Stimulated activated naive CD8-positive, alpha-beta T cell treated with anti-CD3 and anti-CD28 coated beads, Interleukin-15, Interleukin-2, amounts not matched to agents 100 ng/mL and 50 ng/mL, for 24 hours (primary cell): ENCODE results near the gene RGS19.

Experiments used
- H3K27ac Mint-ChIP-seq: one replicate; pipeline ENCODE4 v1.8.0; 2021; ENCODE audit warnings: mild to moderate bottlenecking, mixed read lengths
- H3K27me3 Mint-ChIP-seq: one replicate; pipeline ENCODE4 v1.8.0; 2021; ENCODE audit warnings: mixed read lengths
- H3K36me3 Mint-ChIP-seq: one replicate; pipeline ENCODE4 v1.8.0; 2021; ENCODE audit warnings: low read depth, mixed read lengths
- H3K4me1 Mint-ChIP-seq: one replicate; pipeline ENCODE4 v1.8.0; 2021; ENCODE audit warnings: low read depth, mixed read lengths
- H3K4me3 Mint-ChIP-seq: one replicate; pipeline ENCODE4 v1.8.0; 2021; ENCODE audit warnings: mild to moderate bottlenecking, mixed read lengths
- H3K9me3 Mint-ChIP-seq: one replicate; pipeline ENCODE4 v1.8.0; 2021; ENCODE audit warnings: mixed read lengths

Gene RGS19

GRCh38 chr20:64111841-64112641, 32.7 kb upstream of the RGS19 start:
- Mint-ChIP-seq H3K27ac (no peak overlapping the region), H3K4me1 (peaks cover 9% of the 10 kb centered on the region), H3K36me3 (no peaks in the 10 kb centered on the region), H3K27me3 (no peaks in the 10 kb centered on the region), H3K9me3 (no peaks in the 10 kb centered on the region), H3K4me3 (no peak overlapping the region)

- no peak overlapping the region for H3K4me3 Mint-ChIP-seq
- no peak overlapping the region for H3K27ac Mint-ChIP-seq
- H3K4me1 Mint-ChIP-seq, result peaks cover 13% of the 10 kb centered on the region
- no peaks in the 10 kb centered on the region for H3K9me3 Mint-ChIP-seq
- H3K36me3 Mint-ChIP-seq, result no peaks in the 10 kb centered on the region
- H3K27me3 Mint-ChIP-seq, result no peaks in the 10 kb centered on the region
These were observed 31.2 kb upstream of the RGS19 start for GRCh38 chr20:64110411-64111068.

DNA sequence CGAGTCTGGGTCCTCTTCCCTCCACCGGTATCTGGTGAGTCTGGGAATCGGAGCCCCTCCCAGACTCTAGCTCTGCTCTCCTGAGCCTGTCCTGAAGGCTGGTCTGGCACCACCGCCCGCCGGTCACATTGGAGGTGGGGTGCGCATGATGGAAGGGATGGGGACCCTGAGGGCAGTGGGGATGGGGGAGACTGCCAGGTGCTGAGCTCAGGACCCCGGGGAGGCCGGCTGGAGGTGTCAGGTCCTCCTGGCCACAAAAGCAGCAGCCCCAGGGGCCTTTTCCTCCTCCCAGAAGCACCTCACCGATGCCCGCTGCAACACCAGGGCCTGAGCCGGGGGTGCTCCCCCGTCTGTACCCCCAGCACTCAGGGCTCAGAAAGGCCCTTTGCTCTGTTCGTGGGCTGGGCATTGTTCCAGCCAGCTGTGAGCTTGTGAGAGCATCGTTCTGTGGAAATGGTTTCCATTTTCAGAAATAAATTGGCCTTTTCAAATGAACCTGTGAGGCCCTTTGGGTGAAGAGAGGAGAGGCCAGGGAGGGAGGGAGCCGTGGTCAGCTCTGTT, 30.6 kb upstream of the RGS19 start:
- Mint-ChIP-seq H3K27ac (no peak overlapping the region), H3K27me3 (no peaks in the 10 kb centered on the region), H3K4me1 (peaks cover 13% of the 10 kb centered on the region), H3K36me3 (no peaks in the 10 kb centered on the region), H3K9me3 (no peaks in the 10 kb centered on the region), H3K4me3 (no peak overlapping the region)

DNA sequence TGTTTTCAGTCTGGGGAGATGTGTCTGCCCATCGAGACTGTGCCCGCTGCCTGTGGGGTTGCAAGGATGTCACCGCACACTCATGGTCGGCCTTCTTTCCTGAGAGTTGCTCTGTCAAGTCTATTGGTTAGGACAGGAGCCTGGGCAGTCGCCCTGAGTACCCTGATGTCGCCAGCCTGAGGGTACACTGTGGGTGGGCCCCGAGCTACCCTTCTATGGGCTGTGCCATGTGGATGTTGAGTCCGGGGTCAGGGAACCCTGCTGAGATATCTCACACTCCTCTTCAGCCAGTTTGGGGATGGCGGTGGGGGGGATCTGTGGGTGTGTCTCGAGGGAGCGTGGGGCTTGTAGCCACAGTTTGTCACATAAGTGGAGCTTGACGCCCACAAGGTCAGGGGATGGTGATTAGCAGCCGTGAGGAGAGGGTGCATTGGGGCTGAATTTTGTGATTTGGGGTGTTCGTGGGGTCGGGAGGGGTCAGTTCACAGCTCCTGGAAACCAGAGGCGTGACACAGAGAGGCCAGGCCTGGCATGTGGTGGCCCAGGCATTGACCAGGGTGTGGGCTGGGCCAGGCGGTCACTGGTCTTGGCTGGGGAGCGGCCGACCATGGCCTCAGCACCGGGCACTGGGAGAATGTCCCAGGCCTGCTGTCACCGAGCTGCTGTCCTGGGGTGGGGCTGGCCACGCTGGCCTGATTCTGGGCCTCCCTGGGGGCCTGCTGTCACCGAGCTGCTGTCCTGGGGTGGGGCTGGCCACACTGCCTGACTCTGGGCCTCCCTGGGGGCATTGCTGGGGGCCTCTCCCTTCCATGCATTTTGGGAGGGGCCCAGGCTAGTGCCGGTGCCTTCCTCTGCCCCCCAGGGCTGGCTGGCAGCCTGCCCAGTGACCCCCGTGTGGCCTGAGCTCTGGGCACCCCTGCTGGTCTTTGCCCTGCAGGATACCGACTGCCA, 29.7 kb upstream of the RGS19 start:
- Mint-ChIP-seq H3K9me3 (no peaks in the 10 kb centered on the region), H3K4me1 (peaks cover 13% of the 10 kb centered on the region), H3K4me3 (no peak overlapping the region), H3K36me3 (no peaks in the 10 kb centered on the region), H3K27me3 (no peaks in the 10 kb centered on the region), H3K27ac (no peak overlapping the region)

DNA sequence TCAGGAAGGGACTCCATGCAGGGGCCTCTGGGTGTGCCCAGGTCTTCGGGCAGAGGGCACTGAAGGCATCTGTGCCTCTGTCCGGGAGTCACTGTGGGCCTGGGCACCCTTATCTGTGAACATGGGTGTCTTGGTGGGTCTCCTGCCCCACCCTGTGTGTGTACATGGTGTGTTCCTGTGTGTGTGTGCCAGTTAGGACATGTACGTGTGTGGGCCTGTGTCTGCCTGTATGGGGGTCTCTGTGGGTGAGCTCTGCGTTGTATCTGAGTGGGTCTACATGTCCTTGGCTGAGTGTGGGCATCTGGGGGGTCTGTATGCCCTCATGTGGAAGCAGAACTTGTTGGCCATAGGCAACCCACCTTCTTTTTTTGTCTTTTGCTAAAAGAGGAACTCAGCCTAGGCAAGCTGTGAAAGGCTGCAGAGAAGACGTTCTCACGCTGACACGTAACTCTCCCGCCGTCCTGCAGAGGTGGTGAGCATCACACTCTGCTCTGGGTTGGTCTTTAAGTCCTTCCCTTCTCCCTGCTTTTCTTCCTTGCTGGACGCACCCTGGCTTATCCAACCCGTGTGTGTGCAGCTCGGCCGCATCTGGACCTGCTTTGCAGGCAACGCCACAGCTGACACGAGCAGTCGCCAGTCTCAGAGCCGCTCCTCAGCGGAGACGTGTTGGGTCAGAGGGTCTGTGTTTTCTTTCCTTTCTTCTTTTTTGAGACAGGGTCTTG, 28.6 kb upstream of the RGS19 start:
- peaks cover 9% of the 10 kb centered on the region for H3K27me3 Mint-ChIP-seq
- no peaks in the 10 kb centered on the region for H3K36me3 Mint-ChIP-seq
- no peaks in the 10 kb centered on the region for H3K9me3 Mint-ChIP-seq
- H3K4me3 Mint-ChIP-seq, result no peak overlapping the region
- peaks cover 13% of the 10 kb centered on the region for H3K4me1 Mint-ChIP-seq
- no peak overlapping the region for H3K27ac Mint-ChIP-seq

GRCh38 chr20:64106981-64107735, 27.8 kb upstream of the RGS19 start, which contains the start of gene NPBWR2:
Gene NPBWR2 (minus strand): TSS chr20:64107565. CDS start chr20:64106831, 734 bp downstream.
- Mint-ChIP-seq H3K9me3 (no peaks in the 10 kb centered on the region), H3K4me3 (no peak within 1 kb of the TSS), H3K27ac (no peak within 1 kb of the TSS), H3K36me3 (no peaks in the 10 kb centered on the region), H3K4me1 (peaks cover 13% of the 10 kb centered on the region), H3K27me3 (peaks cover 13% of the 10 kb centered on the region)

DNA sequence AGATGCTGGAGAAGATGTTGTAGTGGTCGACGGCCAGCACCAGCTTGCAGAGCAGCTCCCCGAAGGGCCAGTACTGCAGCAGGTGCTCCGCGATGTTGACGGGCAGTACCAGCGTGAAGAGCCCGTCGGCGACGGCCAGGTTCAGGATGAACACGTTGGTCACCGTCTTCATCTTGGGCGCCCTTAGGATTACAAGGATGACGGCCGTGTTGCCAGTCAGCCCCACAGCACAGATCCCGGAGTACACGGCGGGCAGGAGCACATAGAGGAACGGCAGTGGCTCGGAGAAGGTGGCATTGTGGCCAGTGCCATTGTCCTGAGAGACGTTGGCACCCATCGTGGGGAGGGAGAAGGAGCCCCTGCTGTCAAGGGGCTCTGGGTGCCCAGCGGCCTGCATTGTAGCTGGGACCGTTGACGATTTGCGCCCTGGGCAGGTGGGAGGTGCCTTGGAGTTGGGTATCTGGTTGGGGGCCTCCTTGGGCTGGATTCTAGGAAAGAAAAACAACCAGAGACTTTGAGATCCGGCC, 27.2 kb upstream of the RGS19 start:
- no peak overlapping the region for H3K4me3 Mint-ChIP-seq
- H3K9me3 Mint-ChIP-seq, result no peaks in the 10 kb centered on the region

DNA sequence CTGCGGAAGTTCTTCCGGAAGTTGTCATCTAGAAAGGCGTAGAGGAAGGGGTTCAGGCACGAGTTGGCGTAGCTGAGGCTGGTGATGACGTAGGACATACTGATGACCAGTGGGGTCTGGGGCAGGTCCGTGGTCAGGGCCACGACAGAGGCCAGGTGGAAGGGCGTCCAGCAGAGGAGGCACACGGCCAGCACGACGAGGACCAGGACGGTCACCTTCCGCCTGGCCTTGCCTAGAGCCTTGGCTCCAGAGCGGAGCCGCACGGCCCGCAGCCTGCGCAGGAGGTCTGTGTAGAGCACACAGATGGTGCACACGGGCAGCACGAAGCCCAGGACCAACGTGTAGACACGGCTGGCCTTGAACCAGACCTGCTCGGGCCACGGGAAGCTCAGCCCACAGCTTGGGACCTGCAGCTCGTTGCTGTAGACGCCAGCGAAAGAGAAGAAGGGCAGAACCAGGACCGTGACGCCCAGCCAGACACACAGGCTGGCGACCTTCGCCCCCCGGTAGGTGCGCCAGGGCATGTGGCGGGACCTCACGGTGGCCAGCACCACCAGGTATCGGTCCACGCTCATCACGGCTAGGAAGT, 26.6 kb upstream of the RGS19 start:
- Mint-ChIP-seq H3K27me3 (peaks cover 19% of the 10 kb centered on the region), H3K4me1 (peaks cover 19% of the 10 kb centered on the region)

More for the DNA sequence above, 27.2 kb upstream of the RGS19 start:
- H3K27ac Mint-ChIP-seq, result no peak overlapping the region
- H3K4me1 Mint-ChIP-seq, result peaks cover 13% of the 10 kb centered on the region
- H3K36me3 Mint-ChIP-seq, result no peaks in the 10 kb centered on the region
- H3K27me3 Mint-ChIP-seq, result peaks cover 14% of the 10 kb centered on the region

DNA sequence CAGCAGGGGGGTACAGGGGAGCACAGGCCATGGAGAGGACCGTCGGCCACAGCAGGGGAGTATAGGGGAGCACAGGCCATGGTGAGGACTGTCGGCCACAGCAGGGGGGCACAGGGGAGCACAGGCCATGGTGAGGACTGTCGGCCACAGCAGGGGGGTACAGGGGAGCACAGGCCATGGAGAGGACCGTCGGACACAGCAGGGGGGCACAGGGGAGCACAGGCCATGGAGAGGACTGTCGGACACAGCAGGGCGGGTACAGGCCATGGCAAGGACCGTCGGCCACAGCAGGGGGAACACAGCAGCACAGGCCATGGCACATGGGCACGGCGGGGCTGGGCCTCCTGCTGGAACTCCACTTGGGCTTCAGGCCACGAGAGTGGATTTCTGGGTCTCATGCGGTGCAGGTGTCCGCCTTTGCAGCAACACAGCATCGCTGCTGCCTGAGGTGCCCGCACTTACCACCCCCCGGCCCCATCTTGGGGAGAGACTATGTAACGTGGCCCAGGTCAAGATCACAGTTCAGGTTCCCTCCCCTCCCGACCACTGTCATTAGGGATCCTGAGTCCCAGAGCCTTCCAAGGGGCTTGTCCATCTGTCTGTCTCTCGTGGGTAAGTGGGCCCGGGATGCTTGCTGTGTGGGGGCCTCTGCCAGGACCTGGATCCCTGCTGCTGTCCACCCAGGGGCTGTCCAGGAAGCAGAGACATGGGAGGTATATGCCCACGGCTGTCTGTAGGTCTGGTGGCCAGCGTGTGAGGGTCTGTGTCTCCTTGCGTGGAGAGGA, 25.5 kb upstream of the RGS19 start:
- peaks cover 20% of the 10 kb centered on the region for H3K27me3 Mint-ChIP-seq
- no peak overlapping the region for H3K27ac Mint-ChIP-seq
- no peaks in the 10 kb centered on the region for H3K36me3 Mint-ChIP-seq
- H3K4me1 Mint-ChIP-seq, result peaks cover 25% of the 10 kb centered on the region
- H3K4me3 Mint-ChIP-seq, result no peak overlapping the region
- no peaks in the 10 kb centered on the region for H3K9me3 Mint-ChIP-seq

More for the DNA sequence above, 26.6 kb upstream of the RGS19 start:
- Mint-ChIP-seq H3K36me3 (no peaks in the 10 kb centered on the region), H3K9me3 (no peaks in the 10 kb centered on the region), H3K4me3 (no peak overlapping the region), H3K27ac (no peak overlapping the region)

DNA sequence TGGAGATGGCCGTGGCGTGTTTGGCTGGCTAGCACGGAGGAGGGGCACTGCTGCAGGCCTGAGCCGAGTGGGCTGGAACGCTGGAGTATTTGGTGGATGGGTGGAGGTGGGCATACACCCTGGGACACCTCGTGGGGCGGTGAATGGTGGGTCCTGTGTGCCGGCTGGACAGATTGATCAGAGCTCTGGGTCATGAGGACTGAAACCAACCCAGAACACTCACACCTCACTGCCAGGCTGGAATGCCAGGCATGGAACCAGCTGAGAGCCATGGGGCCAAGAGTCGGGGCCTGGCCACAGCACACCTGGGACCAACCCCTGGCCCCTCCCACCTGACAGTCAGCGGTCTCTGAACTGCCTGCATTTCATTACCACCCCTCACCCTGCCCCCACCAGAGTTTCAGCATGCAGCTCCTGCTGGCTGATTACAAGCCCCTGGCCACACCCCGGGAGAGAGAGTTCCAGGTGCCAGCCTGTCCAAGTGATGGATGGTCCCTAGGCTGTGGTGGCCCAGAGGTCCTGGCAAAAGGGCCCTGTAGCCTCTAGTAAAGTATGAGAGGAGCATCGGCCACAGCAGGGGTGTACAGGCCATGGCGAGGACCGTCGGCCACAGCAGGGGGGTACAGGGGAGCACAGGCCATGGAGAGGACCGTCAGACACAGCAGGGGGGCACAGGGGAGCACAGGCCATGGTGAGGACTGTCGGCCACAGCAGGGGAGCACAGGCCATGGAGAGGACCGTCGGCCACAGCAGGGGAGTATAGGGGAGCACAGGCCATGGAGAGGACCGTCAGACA, 24.8 kb upstream of the RGS19 start:
- H3K9me3 Mint-ChIP-seq, result no peaks in the 10 kb centered on the region
- H3K4me1 Mint-ChIP-seq, result peaks cover 25% of the 10 kb centered on the region
- H3K27me3 Mint-ChIP-seq, result peaks cover 20% of the 10 kb centered on the region
- H3K4me3 Mint-ChIP-seq, result no peak overlapping the region
- no peaks in the 10 kb centered on the region for H3K36me3 Mint-ChIP-seq
- H3K27ac Mint-ChIP-seq, result no peak overlapping the region

DNA sequence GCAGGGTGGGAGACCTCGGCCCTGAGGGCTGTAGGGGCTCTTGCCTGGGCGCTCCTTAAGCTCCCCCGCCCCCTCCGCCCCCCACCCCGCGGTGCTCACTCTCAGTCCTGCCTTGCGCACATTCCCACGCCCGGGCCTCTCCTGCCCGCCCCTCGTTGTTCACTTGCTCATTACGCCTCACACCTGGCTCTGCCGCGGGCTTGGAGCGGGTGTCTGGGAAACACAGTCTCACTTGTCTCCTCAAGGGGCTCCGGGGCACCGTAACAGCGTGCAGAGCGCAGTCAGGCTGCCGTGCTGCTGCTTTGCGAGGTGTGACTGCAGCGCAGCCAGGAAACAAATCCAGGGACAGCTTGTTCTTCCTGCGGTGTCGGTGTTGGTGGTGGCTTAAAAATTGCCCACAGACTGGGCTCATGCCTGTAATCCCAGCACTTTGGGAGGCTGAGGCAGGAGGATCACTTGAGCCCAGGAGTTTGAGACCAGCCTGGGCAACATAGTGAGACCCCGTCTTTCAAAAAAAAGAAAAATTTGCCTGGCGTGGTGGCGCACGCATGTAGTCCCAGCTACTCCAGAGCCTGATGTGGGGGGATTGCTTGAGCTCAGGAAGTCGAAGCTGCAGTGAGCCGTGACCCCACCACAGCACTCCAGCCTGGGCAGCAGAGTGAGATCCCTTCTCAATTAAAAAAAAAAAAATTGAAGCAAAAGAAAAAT, 23.5 kb upstream of the RGS19 start:
- Mint-ChIP-seq H3K4me1 (peaks cover 20% of the 10 kb centered on the region), H3K36me3 (no peaks in the 10 kb centered on the region), H3K9me3 (no peaks in the 10 kb centered on the region), H3K27me3 (peaks cover 20% of the 10 kb centered on the region), H3K4me3 (peak overlapping the region; percentile 39), H3K27ac (no peak overlapping the region)
